ENCODE data around the gene INTS6.

The INTS6 gene

GRCh38 chr13:51347099-51347498, 105.7 kb downstream of the INTS6 start:
- Mint-ChIP-seq H3K36me3 (ENCODE audit: low read depth) (no peaks in the 10 kb centered on the region), H3K27ac (no peak overlapping the region), H3K27me3 (ENCODE audit: low read depth) (no peaks in the 10 kb centered on the region), H3K4me1 (no peaks in the 10 kb centered on the region), H3K4me3 (no peak overlapping the region), H3K9me3 (no peaks in the 10 kb centered on the region)
- no peak for TF ChIP-seq CTCF (IDR thresholded peaks at IDR 0.05; ENCODE audit: unreplicated experiment in 3 of 3)

- Mint-ChIP-seq H3K9me3 (no peaks in the 10 kb centered on the region), H3K4me3 (no peak overlapping the region), H3K27me3 (ENCODE audit: low read depth) (no peaks in the 10 kb centered on the region), H3K36me3 (ENCODE audit: low read depth) (no peaks in the 10 kb centered on the region), H3K27ac (no peak overlapping the region), H3K4me1 (no peaks in the 10 kb centered on the region)
- TF ChIP-seq CTCF (IDR thresholded peaks at IDR 0.05; ENCODE audit: unreplicated experiment in 3 of 3): no peak
Observed at GRCh38 chr13:51346397-51346796, 106.4 kb downstream of the INTS6 start.

GRCh38 chr13:51343475-51343874, 109.4 kb downstream of the INTS6 start:
- Mint-ChIP-seq H3K4me1 (no peaks in the 10 kb centered on the region), H3K27ac (peak overlapping the region in 1 of 3 experiments; percentile 47), H3K36me3 (ENCODE audit: low read depth) (no peaks in the 10 kb centered on the region)

GRCh38 chr13:51342706-51343105, 110.1 kb downstream of the INTS6 start:
- Mint-ChIP-seq H3K4me1 (no peaks in the 10 kb centered on the region), H3K27me3 (ENCODE audit: low read depth) (no peaks in the 10 kb centered on the region), H3K36me3 (ENCODE audit: low read depth) (no peaks in the 10 kb centered on the region), H3K9me3 (no peaks in the 10 kb centered on the region), H3K4me3 (no peak overlapping the region), H3K27ac (no peak overlapping the region)
- no peak for TF ChIP-seq CTCF (IDR thresholded peaks at IDR 0.05; ENCODE audit: unreplicated experiment in 3 of 3)

More at GRCh38 chr13:51343475-51343874, 109.4 kb downstream of the INTS6 start:
- Mint-ChIP-seq H3K27me3 (ENCODE audit: low read depth) (no peaks in the 10 kb centered on the region), H3K9me3 (no peaks in the 10 kb centered on the region), H3K4me3 (no peak overlapping the region)
- TF ChIP-seq CTCF (IDR thresholded peaks at IDR 0.05; ENCODE audit: unreplicated experiment in 3 of 3): no peak

GRCh38 chr13:51341791-51342190, 111.0 kb downstream of the INTS6 start:
- Mint-ChIP-seq H3K4me1 (no peaks in the 10 kb centered on the region), H3K9me3 (no peaks in the 10 kb centered on the region), H3K27ac (no peak overlapping the region), H3K4me3 (no peak overlapping the region), H3K27me3 (ENCODE audit: low read depth) (no peaks in the 10 kb centered on the region), H3K36me3 (ENCODE audit: low read depth) (no peaks in the 10 kb centered on the region)
- TF ChIP-seq CTCF (IDR thresholded peaks at IDR 0.05; ENCODE audit: unreplicated experiment in 3 of 3): no peak

- Mint-ChIP-seq H3K27me3 (ENCODE audit: low read depth) (no peaks in the 10 kb centered on the region), H3K4me3 (no peak overlapping the region), H3K36me3 (ENCODE audit: low read depth) (no peaks in the 10 kb centered on the region), H3K4me1 (no peaks in the 10 kb centered on the region), H3K27ac (no peak overlapping the region), H3K9me3 (no peaks in the 10 kb centered on the region)
- no peak for TF ChIP-seq CTCF (IDR thresholded peaks at IDR 0.05; ENCODE audit: unreplicated experiment in 3 of 3)
Observed at GRCh38 chr13:51341232-51341631, 111.6 kb downstream of the INTS6 start.
